Calu3 (cell line): Measurements from ENCODE around the gene WASF1. TPM values are rescaled to one million over a fixed set of nuclear protein-coding genes. Genes with fewer than 3 reads are reported as not detected.

Experiments used
- BruUV-seq: library from RNA; stranded (reverse); fragments of 400-500 nt; replicated peaks from 2 replicates; lab custom pipeline; 2021; lab: Mats Ljungman, UMichigan
- CTCF ChIA-PET: fragments of 300-600 bp; sonication (Branson Sonifier 250); formaldehyde crosslinking; loops from one replicate; lab custom pipeline; 2022; ENCODE audit warnings: antibody characterized with exemption; lab: Charles Lee
- DNase-seq: peaks from one replicate; pipeline ENCODE4 v3.0.0; 2022
- H3K27ac Mint-ChIP-seq: one replicate; pipeline ENCODE4 v1.8.0; 2022; ENCODE audit warnings: mixed read lengths; ENCODE audit not compliant: unreplicated experiment
- H3K27me3 Mint-ChIP-seq: one replicate; pipeline ENCODE4 v1.8.0; 2022; ENCODE audit warnings: mixed read lengths; ENCODE audit not compliant: unreplicated experiment
- H3K36me3 Mint-ChIP-seq: one replicate; pipeline ENCODE4 v1.8.0; 2022; ENCODE audit warnings: mild to moderate bottlenecking, moderate library complexity, mixed read lengths; ENCODE audit not compliant: insufficient read depth, unreplicated experiment
- H3K4me1 Mint-ChIP-seq: one replicate; pipeline ENCODE4 v1.8.0; 2022; ENCODE audit warnings: mild to moderate bottlenecking, low read depth, mixed read lengths; ENCODE audit not compliant: unreplicated experiment
- H3K4me3 Mint-ChIP-seq: one replicate; pipeline ENCODE4 v1.8.0; 2022; ENCODE audit warnings: mild to moderate bottlenecking, low read depth, moderate library complexity, mixed read lengths; ENCODE audit not compliant: unreplicated experiment
- H3K9me3 Mint-ChIP-seq: one replicate; pipeline ENCODE4 v1.8.0; 2022; ENCODE audit warnings: low read depth, mixed read lengths; ENCODE audit not compliant: unreplicated experiment
- CTCF ChIP-seq: fragments of 200-600 bp; IDR thresholded peaks from one replicate; pipeline ENCODE4 v1.8.0; 2022; ENCODE audit warnings: antibody characterized with exemption; ENCODE audit not compliant: unreplicated experiment
- intact Hi-C: fragments of 100-400 bp; cut with micrococcal nuclease; formaldehyde crosslinking; loops from one replicate; pipeline ENCODE4 v1.10.0; 2022; ENCODE audit not compliant: unreplicated experiment
- total RNA-seq: library from RNA; stranded (reverse); gene quantifications from 2 replicates; pipeline ENCODE4 v1.2.3, GENCODE V29; 2022

The WASF1 gene
- total RNA-seq, 1 experiment from 2014 or later, result 12.7 TPM

DNA sequence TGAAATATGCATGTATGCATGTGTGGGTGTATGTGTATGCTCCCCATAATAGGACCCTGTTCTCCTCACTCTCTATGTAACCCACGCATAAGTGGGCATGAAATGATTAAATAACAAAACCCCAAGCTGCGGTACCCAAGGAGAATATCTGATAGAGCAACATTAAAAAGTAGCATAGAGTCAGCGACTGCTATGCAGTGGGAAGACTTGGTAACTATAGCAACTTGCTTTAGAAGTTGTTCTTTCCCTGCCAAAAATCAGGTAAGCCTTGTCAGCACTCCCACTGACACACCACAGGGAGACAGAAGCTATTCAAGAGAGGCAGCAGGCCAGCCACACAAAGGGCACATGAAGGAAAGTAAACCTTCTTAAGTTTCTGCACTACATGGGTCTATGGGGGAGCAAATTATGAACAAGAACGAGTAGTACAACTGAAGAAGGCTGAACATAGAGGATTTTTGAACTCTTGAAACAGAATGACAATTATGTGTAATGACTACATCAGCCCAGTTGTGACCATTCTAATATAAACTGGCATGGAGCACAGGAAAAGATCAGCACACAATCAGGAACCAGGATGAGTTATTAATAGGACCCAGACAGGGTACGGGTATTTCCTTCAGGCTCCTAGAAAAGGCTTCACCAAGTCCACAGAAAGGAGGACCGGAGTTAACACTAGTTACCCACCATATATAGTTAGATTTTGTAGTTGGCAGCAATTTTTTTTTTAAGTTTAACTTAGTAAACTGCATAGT, 111.5 kb downstream of the WASF1 start:
- Mint-ChIP-seq H3K27me3 (peaks cover 93% of the 10 kb centered on the region), H3K9me3 (no peaks in the 10 kb centered on the region), H3K27ac (no peak overlapping the region), H3K4me1 (no peaks in the 10 kb centered on the region), H3K36me3 (no peaks in the 10 kb centered on the region), H3K4me3 (no peak overlapping the region)
- no TSS peak for BruUV-seq
- no peak for DNase-seq
- CTCF ChIA-PET, result no interaction called here
- intact Hi-C loops, result no loop called here
- TF ChIP-seq CTCF, result no peak

DNA sequence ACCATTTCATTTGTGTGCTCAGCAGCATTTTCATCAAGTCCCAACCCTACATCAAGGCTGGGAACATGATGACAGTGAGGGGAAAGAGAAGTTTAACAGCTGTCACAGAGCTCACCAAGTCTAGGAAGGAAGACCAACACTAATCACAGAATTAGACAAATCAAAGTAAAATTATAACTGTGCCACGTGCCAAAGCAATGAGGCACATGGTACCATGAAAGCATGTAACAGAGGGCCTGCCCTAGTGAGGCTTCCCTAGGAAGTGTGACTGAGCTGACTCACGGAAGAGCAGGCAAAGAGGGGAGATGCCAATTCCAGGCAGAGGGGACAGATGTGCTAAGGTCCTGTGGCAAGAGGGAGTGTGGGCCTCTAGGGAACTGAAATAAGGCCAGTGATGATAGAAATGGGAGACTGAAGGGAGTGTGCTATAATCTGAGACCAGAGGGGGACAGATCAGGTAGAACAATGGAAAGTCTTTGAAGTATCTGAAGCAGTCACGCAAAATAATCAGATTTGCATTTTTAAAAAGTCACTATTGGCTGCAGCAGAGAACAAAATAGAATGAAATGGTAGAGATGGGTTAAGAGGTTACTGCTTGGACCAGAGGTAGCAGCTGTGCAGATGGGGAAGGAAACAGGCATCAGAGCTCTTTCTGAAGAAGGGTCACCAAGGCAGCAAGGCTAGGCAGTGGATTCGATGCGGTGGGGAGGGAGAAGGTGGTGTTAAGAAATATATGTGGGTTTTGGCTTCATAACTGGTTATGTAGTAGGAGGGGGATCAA, 114.5 kb downstream of the WASF1 start:
- no peak for TF ChIP-seq CTCF
- Mint-ChIP-seq H3K4me1 (no peaks in the 10 kb centered on the region), H3K27me3 (peaks cover 100% of the 10 kb centered on the region), H3K9me3 (no peaks in the 10 kb centered on the region), H3K27ac (no peak overlapping the region), H3K4me3 (no peak overlapping the region), H3K36me3 (no peaks in the 10 kb centered on the region)
- CTCF ChIA-PET, result no interaction called here
- BruUV-seq, result no TSS peak
- no peak for DNase-seq
- intact Hi-C loops, result no loop called here

- no TSS peak for BruUV-seq
- Mint-ChIP-seq H3K4me3 (no peak overlapping the region), H3K9me3 (no peaks in the 10 kb centered on the region), H3K4me1 (no peaks in the 10 kb centered on the region), H3K36me3 (no peaks in the 10 kb centered on the region), H3K27me3 (peaks cover 100% of the 10 kb centered on the region), H3K27ac (no peak overlapping the region)
- no peak for TF ChIP-seq CTCF
- intact Hi-C loops, result no loop called here
- CTCF ChIA-PET, result no interaction called here
- no peak for DNase-seq
These were observed 115.7 kb downstream of the WASF1 start for GRCh38 chr6:110063594-110064263.

- H3K27ac Mint-ChIP-seq, result no peak overlapping the region
- no peaks in the 10 kb centered on the region for H3K4me1 Mint-ChIP-seq
- no TSS peak for BruUV-seq
- no peak for TF ChIP-seq CTCF
- H3K9me3 Mint-ChIP-seq, result no peaks in the 10 kb centered on the region
- intact Hi-C loops, result loop anchor here (5.0 kb wide), 1 partner anchor 337 kb away; no protein-coding TSS in a partner anchor
- H3K27me3 Mint-ChIP-seq, result peaks cover 35% of the 10 kb centered on the region
- no peaks in the 10 kb centered on the region for H3K36me3 Mint-ChIP-seq
- CTCF ChIA-PET, result no interaction called here
- no peak overlapping the region for H3K4me3 Mint-ChIP-seq
- no peak for DNase-seq
These were observed 124.1 kb downstream of the WASF1 start for GRCh38 chr6:110055387-110055735.
